Fibroblast of skin of back (primary cell): ENCODE data around the gene KIFAP3.
A peak's percentile ranks its signal among the peaks of the same experiment; 100 is the strongest.

Experiments used
- DNase-seq: peaks from one replicate; pipeline ENCODE4 v3.0.0-alpha.2; 2013

The KIFAP3 gene

GRCh38 chr1:169985757-169986156, 88.7 kb downstream of the KIFAP3 start:
- no peak for DNase-seq

GRCh38 chr1:169974067-169974466, 100.4 kb downstream of the KIFAP3 start:
- DNase-seq, result no peak

- no peak for DNase-seq
Measured at GRCh38 chr1:169970114-169970513, 104.4 kb downstream of the KIFAP3 start.

- no peak for DNase-seq
Measured at GRCh38 chr1:169968174-169968573, 106.3 kb downstream of the KIFAP3 start.

DNA sequence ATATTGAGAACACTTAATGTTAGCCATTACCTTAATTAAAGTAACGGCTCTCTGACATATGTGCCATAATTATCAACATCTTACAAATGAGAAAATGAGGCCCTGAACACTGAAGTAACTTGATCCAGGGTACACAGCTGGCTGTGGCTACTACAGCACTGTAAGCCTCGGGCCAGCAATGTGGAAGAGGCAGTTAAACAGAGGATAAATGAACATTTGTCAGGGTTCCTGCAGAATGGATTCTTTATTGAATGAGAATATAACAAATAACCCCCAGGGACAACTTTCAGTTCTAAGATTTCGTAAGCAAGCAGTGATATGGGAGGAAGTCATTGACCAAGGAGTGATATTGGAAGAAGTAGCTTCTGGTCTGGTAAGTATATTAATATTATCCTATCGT, 110.3 kb downstream of the KIFAP3 start:
- DNase-seq, result no peak

- no peak for DNase-seq
Measured at GRCh38 chr1:169959686-169960085, 114.8 kb downstream of the KIFAP3 start.

DNA sequence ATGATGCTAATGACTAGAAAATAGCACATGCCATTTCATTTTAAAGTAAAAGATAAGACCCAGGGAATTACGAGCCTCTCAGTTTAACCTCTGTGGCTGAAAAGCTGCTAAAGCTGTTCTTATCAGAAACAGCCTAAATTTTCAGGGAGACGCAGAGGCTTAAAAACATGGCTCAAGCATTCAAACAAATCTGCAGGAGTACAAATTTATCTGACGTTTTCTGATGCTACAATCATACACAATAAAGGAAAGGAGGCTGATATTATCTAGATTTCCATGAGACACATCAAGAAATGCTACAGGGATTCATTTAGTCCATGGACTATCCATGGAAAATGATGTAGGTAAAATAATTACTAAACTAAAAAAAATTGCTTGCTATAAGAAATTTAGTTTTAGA, 115.5 kb downstream of the KIFAP3 start:
- no peak for DNase-seq

GRCh38 chr1:169957884-169958283, 116.6 kb downstream of the KIFAP3 start:
- no peak for DNase-seq

- DNase-seq, result no peak
Measured at GRCh38 chr1:169951108-169951507, 123.4 kb downstream of the KIFAP3 start.

DNA sequence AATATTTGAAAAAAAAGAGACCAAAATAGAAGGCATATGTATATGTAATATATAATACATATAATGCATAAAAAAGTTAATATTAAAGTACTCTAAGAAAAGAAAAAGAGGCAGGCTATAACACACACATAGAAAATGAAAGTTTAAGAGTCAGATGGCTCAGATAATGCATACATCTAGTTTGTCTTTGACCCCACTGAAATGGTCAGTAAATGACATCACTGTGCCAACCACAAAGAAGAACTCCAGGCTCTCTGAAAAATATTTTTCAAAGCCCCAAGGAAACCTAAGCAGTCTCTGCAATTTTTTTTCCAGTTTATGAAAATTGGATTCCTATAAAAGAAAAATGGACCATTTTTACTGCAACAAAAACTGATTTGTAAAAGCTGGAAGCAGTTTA, 125.4 kb downstream of the KIFAP3 start:
- DNase-seq, result peak; percentile 70

- no peak for DNase-seq
Measured at GRCh38 chr1:169946206-169946605, 128.3 kb downstream of the KIFAP3 start.

- no peak for DNase-seq
Measured at GRCh38 chr1:169945181-169945580, 129.3 kb downstream of the KIFAP3 start.

GRCh38 chr1:169944621-169945020, 129.9 kb downstream of the KIFAP3 start:
- no peak for DNase-seq

DNA sequence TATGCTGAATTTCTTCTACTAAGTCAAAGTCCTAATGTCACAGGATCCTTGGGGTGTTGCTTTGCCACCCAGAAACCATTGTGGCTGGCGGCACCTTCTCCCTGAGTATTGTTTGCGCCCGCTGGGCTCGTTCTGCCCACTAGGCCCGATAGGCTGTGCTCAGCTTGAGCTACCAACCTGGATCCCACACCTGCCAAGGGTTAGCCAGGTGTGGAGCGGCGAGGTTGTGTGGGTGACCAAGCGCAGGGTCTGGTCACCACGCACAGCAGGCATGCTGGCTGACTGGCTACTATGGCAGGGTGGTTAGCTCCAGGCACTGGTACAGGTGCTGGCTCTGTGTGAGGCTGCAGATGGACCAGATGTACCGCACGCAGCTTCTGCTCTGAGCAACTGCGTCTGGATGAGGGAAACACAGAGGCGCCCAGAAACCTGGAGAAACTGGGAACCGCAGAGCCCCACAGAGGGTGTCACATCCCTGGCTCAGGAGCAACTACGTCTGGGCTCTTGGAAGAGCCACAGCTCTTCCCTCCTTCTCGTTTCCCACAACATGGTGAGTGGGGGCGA, 130.4 kb downstream of the KIFAP3 start:
- DNase-seq, result no peak

DNA sequence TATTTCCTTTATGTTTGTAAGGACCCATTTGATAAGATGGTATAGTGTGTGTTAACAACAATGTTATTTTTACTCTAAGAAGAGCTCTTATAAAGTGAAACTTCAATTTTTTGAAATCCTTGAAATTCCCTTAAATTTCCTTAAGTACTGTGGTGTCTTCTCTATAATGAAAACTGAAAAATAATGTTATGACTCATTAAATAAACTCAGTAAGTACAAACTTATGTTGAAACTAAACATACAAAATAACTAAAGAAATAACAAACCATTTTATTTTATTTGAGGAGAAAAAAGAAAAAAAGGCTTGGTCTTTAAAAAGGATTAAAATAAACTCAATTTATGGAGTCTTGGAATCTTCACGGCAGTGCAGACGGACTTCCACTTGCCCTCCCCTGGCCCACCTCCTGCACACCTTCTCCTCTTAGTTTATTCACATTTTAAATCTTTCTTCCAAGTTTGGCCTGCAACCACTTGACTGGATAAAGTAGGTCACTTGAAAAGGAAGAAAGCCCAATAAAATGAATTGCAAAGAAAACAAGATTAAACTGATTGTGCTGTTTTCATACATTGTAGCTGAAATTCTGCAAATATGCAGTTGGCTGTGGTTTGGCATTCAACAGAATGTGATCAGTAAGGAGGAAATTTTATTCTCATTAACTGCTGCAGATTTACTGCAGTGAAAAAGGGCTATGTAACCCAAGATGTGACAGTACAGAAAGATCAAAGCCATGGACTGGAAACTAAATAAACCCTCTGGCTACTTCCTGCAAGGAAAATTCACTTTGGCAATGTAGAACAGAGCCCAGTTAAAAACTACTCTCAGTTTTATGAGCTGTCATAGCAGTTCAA, 132.3 kb downstream of the KIFAP3 start:
- DNase-seq, result peak; percentile 29

GRCh38 chr1:169933984-169934725, 140.3 kb downstream of the KIFAP3 start:
- DNase-seq, result peak; percentile 72

DNA sequence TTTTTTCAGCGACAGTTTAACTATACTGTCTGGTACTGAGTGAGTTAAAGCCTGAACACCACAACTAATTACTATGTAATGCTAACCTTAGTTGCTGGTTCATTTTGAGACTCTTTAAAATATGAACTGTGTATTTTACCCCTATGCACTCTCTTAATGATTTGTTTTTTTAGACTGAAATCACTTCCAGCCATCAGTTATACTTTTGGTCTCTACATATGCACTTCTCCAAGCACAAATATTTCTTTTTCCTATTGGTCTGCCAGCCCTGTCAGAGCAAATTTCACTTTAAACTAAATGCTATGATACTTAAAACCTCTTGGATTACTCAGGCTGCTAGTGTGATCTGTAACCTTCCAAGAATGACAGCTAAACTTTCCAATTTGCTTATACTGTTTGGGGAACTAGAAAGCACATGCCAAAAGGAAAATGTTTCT, 142.7 kb downstream of the KIFAP3 start:
- peak; percentile 24 for DNase-seq

- DNase-seq, result no peak
Measured at GRCh38 chr1:169929210-169929526, 145.3 kb downstream of the KIFAP3 start.

- peak; percentile 61 for DNase-seq
Measured at GRCh38 chr1:169928438-169929209, 145.9 kb downstream of the KIFAP3 start.

DNA sequence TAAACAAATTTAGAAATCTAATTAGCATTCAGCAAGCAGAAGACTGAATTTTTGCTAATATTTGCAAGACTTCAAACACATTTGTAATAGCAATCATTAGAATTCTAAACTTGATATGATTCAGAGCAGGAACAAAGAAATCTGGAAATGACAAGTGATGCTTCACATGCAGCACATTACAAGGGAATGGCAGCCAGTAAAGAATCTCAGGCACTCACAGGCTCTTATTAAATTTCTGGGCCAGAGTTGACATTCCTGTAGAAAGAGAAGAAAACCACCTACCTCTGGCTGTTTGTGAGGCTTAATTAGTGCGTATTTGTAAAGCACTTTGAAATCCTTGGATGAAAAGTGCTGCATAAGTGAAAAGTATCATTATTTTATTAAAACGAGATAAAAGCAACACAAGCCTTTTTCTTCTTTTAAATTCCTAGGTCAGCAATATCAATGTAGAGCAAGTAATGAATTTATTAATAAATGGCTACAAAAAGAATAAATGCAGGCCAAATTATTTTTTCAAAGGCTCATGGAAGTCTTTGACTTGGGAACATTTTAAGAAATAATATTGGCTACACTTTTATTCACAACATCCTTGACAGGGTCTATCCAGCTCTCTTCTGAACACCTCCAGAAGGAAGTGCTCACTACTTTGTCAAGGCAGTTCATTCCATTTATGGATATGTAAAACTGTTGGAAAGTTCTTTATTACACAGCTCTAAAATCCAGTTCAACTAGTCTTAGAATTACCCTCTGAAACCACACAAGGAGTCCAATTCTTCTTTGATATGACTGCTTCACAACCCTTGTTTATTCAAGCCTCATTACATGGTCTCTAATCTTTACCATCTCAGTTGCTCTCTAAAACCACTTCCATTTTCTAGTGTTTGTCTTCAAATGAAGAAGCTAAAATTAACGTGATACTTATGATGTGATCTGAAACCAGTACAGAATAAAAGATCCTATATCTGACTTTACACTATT, 148.7 kb downstream of the KIFAP3 start:
- DNase-seq, result no peak

- DNase-seq, result no peak
Measured at GRCh38 chr1:169924829-169925228, 149.7 kb downstream of the KIFAP3 start.

- DNase-seq, result no peak
Measured at GRCh38 chr1:169924063-169924462, 150.4 kb downstream of the KIFAP3 start.
